GM19463 (cell line): ENCODE data around the gene ADRB2.
"Not testable (repeated sequence)": the region's sequence is repeated elsewhere in the genome, so short reads cannot be mapped to it uniquely, and the experiment has no call there.

ENCODE experiments used
- ATAC-seq: cut with Tn5 transposase; IDR thresholded peaks from one replicate; pipeline ENCODE4 v1.9.1; 2021; ENCODE audit warnings: mild to moderate bottlenecking, moderate library complexity; ENCODE audit not compliant: unreplicated experiment

The ADRB2 gene

DNA sequence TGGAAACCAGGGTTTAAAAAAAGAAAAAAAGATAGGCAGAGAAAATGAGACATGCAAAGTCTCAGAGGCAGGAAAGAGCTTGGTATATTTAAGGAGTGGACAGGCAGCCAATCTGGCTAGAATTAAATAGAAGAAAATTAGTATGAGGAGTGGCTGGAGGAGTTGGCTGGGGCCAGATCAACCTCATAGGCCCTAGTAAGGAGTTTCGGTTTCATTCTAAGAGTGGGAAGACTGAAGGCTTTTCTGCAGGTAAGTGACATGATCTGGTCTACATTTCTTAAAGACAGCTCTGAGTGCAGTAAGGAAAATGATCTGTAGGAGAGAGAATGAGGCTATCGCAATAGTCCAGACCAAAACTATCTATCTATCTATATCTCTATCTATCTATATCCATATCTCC lies 27.5 kb downstream of the ADRB2 start:
- peak; percentile 69 for ATAC-seq

DNA sequence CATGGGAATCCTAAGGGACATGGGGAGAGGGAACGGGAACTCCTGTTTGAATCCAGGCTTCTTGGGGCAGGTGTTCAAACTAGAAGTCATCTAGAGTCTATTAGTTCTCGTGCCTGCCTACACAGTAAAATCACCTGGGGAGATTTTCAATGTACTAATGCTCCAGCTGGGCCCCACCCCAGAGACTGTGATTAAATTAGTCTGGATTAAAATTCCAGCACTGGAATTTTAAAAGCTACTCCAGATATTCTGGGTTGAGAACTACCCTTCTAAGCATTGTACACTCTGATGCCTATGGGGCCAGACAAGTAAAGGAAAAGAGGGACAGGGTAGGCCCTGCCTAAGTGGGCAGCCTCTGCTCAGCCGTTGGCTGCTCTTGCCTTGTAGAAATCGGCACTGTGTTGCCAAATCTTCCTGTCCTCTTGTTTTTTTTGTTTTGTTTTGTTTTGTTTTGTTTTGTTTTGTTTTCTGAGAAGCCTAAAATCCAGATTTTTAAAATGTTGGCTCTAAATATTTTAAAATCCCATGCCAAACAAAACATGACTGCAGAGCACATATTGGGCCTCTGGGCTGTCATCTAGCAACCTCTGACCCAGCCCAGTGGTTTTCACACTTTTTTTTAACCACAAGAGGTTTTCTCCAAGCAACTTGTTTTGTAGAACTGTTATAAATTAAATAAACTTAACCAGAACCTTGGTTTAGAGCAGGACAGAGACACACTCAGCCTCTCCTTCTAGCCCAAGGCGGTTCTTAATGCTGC lies 29.0 kb downstream of the ADRB2 start:
- ATAC-seq = no peak

GRCh38 chr5:148856009-148856367 lies 29.6 kb downstream of the ADRB2 start:
- no peak for ATAC-seq

GRCh38 chr5:148856424-148856823 lies 30.0 kb downstream of the ADRB2 start:
- ATAC-seq = no peak

GRCh38 chr5:148857474-148857873 lies 31.1 kb downstream of the ADRB2 start:
- ATAC-seq = no peak

DNA sequence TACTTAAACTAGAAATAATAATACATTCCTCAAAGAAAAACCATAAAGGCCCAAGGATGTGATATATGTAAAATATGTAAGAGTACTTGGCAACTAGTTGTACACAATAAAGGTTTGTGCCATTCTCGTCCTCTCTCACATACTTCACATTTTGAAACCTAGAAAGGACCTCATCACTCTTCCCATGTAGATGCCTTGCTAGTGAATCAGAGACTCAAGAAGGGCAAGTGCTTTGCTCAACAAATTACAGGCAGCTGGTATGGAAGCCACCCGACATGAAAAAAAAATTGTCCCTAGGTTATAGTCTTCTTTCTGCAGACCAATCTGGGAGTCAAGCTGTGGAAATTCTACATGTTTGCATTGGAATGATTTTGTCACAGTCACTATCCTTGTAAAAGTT lies 31.7 kb downstream of the ADRB2 start:
- no peak for ATAC-seq

- ATAC-seq = no peak
Observed at GRCh38 chr5:148858547-148858946, 32.1 kb downstream of the ADRB2 start.

GRCh38 chr5:148859703-148860102 lies 33.3 kb downstream of the ADRB2 start:
- ATAC-seq = no peak

GRCh38 chr5:148860599-148860998 lies 34.2 kb downstream of the ADRB2 start:
- no peak for ATAC-seq

- no peak for ATAC-seq
Observed at GRCh38 chr5:148861088-148861487, 34.7 kb downstream of the ADRB2 start.

- no peak for ATAC-seq
Observed at GRCh38 chr5:148861696-148862095, 35.3 kb downstream of the ADRB2 start.

- no peak for ATAC-seq
Observed at GRCh38 chr5:148864113-148864841, 37.9 kb downstream of the ADRB2 start.

- no peak for ATAC-seq
Observed at GRCh38 chr5:148866024-148866423, 39.6 kb downstream of the ADRB2 start.

GRCh38 chr5:148873120-148873519 lies 46.7 kb downstream of the ADRB2 start:
- ATAC-seq = no peak

- ATAC-seq = no peak
Observed at GRCh38 chr5:148873690-148874485, 47.5 kb downstream of the ADRB2 start.

GRCh38 chr5:148875205-148875875 lies 48.9 kb downstream of the ADRB2 start:
- ATAC-seq = no peak

GRCh38 chr5:148877436-148877835 lies 51.0 kb downstream of the ADRB2 start:
- not testable (repeated sequence) for ATAC-seq
